NT2/D1 (cell line): ENCODE results near the gene TAF6.
A peak's percentile ranks its signal among the peaks of the same experiment; 100 is the strongest.

Source experiments
- DNase-seq: peaks from one replicate; pipeline ENCODE4 v3.0.0-alpha.2; 2011; ENCODE audit warnings: low read depth, low spot score
- H3K27me3 ChIP-seq: 2 replicates; pipeline ENCODE4 v1.6.0; 2011; ENCODE audit warnings: mild to moderate bottlenecking; ENCODE audit not compliant: insufficient read length, insufficient read depth
- H3K36me3 ChIP-seq: 2 replicates; pipeline ENCODE4 v1.6.1; 2011; ENCODE audit warnings: mild to moderate bottlenecking, low read length, mixed read lengths; ENCODE audit not compliant: insufficient read depth, insufficient read length
- H3K4me1 ChIP-seq: 2 replicates; pipeline ENCODE4 v1.5.1; 2011; ENCODE audit not compliant: insufficient read depth, insufficient read length
- H3K4me3 ChIP-seq: 2 replicates; pipeline ENCODE4 v1.5.1; 2011; ENCODE audit warnings: low read depth; ENCODE audit not compliant: insufficient read length
- H3K9ac ChIP-seq: 2 replicates; pipeline ENCODE4 v1.6.0; 2011; ENCODE audit warnings: low read depth; ENCODE audit not compliant: insufficient read length
- H3K9me3 ChIP-seq: 2 replicates; pipeline ENCODE4 v1.5.1; 2011; ENCODE audit warnings: mild to moderate bottlenecking, low read length; ENCODE audit not compliant: insufficient read depth
- SUZ12 ChIP-seq: IDR thresholded peaks from 2 replicates; pipeline ENCODE4 v1.6.1; 2011; ENCODE audit not compliant: insufficient read length, insufficient read depth; ENCODE audit errors: extremely low read depth
- YY1 ChIP-seq: IDR thresholded peaks from 2 replicates; pipeline ENCODE4 v1.6.1; 2011; ENCODE audit not compliant: insufficient read length, insufficient read depth
- ZNF274 ChIP-seq: IDR thresholded peaks from 2 replicates; pipeline ENCODE4 v1.6.1; 2011; ENCODE audit warnings: mild to moderate bottlenecking, low read depth, low read length

The TAF6 gene

DNA sequence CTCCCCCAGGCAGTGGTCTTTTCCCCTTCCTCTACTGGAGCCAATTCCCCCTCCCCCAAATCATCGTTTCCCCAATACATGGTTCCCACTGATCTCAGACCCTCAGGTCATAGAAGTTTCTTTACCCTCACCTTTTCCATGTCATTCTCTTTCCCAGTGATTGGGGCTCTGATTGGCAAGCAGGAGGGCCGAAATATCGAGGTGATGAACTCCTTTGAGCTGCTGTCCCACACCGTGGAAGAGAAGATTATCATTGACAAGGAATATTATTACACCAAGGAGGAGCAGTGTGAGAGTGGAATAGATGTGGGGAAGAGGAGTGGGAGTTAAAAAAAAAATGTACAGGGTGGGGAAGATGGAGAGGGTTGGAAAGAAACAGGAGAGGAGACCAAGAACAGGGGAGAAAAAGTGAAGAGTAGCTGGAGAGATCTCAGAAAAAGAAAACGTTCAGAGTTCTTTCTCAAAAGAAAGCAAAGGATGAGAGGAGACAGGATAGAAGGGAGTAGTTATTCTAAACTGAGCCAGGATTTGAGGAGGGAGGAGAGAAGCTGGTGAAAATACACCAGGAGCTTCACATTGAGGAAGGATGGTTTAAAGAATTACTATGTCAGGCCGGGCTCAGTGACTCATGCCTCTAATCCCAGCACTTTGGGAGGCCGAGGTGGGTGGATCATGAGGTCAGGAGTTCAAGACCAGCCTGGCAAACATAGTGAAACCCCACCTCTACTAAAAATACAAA, 29.5 kb downstream of the TAF6 start:
- no peak for DNase-seq
- Histone ChIP-seq H3K36me3 (peaks cover 46% of the 10 kb centered on the region), H3K4me1 (peaks cover 2% of the 10 kb centered on the region)

DNA sequence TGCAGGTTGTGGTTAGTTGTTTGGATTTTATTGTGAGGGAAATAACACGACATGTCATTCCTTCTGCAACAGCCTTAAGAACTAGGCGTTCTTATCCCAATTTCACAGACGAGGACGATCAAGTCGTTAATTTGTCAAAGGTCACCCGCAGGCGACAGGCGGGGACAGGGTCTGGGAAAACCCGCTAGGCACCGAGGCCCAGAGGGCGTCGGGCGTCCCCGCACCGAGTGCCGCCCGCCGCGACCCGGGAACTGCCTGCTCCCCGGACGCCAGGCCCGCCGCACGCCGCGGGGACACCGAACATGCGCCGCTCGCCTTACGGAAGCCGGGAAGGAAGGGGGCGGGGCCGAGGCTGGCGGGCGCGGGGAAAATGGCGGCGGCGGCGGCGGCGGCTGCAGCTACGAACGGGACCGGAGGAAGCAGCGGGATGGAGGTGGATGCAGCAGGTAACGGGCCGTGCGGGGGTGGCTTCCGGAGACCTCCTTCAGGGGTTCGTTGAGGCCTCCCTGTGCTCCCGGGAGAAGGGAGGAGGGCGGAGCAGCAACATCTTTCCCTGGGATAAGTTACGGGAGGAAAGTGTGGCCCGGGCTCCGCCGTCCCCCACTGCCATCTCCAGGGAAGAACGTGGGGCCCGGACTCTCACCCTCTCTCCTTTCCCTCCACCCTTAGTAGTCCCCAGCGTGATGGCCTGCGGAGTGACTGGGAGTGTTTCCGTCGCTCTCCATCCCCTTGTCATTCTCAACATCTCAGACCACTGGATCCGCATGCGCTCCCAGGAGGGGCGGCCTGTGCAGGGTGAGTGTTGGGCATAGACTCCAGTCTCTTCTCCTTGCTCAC, 30.3 kb downstream of the TAF6 start, which contains the start of gene COPS6:
COPS6 (plus strand) TSS at position 349 of the 837 bp plus-strand sequence; CDS start at position 371, 22 bp downstream.
- DNase-seq = no peak
- peak within 1 kb of the TSS; percentile 93 for H3K9ac ChIP-seq
- peaks cover 2% of the 10 kb centered on the region for H3K4me1 ChIP-seq
- H3K27me3 ChIP-seq = no peaks in the 10 kb centered on the region
- H3K9me3 ChIP-seq = no peaks in the 10 kb centered on the region
- H3K36me3 ChIP-seq = peaks cover 38% of the 10 kb centered on the region
- TF ChIP-seq ZNF274 (no peak), SUZ12 (no peak), YY1 (peak; percentile 51)
- H3K4me3 ChIP-seq = peak within 1 kb of the TSS; percentile 89

More for the DNA sequence above, 29.5 kb downstream of the TAF6 start:
- Histone ChIP-seq H3K27me3 (no peaks in the 10 kb centered on the region), H3K9me3 (no peaks in the 10 kb centered on the region), H3K9ac (peak overlapping the region; percentile 93), H3K4me3 (peak overlapping the region; percentile 89)
- TF ChIP-seq YY1 = no peak
- no peak for TF ChIP-seq SUZ12
- TF ChIP-seq ZNF274 = no peak

DNA sequence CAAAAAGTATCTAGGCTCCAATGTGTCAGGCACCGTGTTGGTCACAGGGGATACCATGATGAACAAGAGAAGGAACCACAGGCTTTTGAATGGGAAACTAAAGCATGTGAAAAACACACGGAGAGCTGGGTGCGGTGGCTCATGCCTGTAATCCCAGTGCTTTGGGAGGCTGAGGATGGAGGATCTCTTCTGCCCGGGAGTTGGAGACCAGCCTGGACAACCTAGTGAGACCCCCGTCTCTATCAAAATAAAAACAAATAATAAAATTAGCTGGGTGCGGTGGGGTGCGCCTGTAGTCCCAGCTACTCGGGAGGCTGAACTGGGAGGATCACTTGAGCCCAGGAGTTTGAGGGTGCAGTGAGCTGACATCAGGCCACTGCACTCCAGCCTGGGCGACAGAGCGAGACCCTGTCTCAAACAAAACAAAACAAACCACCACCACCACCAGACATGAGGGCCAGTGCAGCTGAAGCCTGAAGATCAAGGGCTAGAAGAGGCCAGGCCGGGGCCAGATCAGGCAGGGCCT, 31.0 kb downstream of the TAF6 start:
- TF ChIP-seq ZNF274 (no peak), YY1 (no peak), SUZ12 (no peak)
- Histone ChIP-seq H3K4me3 (peak overlapping the region; percentile 89), H3K9me3 (no peaks in the 10 kb centered on the region), H3K27me3 (no peaks in the 10 kb centered on the region), H3K9ac (peak overlapping the region; percentile 93), H3K36me3 (peaks cover 31% of the 10 kb centered on the region), H3K4me1 (peaks cover 2% of the 10 kb centered on the region)
- DNase-seq = no peak

DNA sequence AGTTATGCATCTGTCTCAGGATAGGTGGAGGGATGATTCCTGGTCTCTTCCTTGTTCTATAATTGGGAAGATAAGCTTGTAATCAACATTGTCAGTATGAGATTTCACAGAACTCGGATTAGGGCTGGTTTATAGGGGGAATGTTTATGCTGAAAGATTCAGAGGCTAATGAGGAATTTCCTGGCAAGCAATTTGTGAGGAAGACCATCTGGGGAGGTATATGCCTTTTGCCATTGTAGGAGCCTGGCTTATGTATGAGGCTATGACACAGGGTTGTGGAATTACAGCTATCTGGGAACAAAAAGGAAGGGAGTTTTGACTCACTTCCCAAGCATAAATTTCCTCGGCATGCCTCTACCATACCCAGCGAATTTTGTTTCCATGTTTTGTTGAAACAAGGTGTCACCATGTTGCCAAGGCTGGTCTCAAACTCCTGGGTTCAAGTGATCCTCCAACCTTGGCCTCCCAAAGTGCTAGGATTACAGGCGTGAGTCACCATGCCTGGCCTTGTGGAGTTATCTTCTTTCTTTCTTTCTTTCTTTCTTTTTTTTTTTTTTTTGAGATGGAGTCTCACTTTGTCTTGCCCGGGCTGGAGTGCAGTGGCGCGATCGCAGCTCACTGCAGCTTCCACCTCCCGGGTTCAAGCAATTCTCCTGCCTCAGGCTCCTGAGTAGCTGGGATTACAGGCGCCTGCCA, 32.0 kb downstream of the TAF6 start:
- H3K4me1 ChIP-seq = peaks cover 2% of the 10 kb centered on the region
- H3K9ac ChIP-seq = no peak overlapping the region
- no peak for DNase-seq
- no peak overlapping the region for H3K4me3 ChIP-seq
- peaks cover 22% of the 10 kb centered on the region for H3K36me3 ChIP-seq
- no peaks in the 10 kb centered on the region for H3K9me3 ChIP-seq
- TF ChIP-seq SUZ12 = no peak
- H3K27me3 ChIP-seq = no peaks in the 10 kb centered on the region

DNA sequence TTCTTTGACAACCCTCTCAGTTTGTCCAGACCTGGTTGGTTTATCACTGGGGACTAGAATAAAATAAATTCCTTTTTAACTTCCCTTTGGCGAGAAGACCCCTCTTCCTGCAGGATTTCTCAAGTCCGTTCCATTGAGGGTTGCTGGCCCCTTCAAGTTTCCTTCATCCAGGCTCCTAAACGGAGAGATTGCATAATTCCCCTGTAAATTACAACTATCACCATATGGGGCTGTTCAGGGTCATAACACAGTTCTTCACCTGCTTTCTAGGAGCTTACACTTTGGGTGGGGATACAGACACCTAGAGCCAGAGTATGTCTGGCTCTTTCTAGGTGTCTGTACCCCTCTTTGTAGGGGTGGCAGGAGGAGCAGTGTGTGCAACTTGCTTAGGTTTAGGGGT, 33.6 kb downstream of the TAF6 start:
- Histone ChIP-seq H3K27me3 (no peaks in the 10 kb centered on the region), H3K9ac (no peak overlapping the region), H3K9me3 (no peaks in the 10 kb centered on the region), H3K4me1 (no peaks in the 10 kb centered on the region), H3K4me3 (no peak overlapping the region), H3K36me3 (peaks cover 5% of the 10 kb centered on the region)
- TF ChIP-seq YY1 = no peak
- TF ChIP-seq SUZ12 = no peak
- no peak for TF ChIP-seq ZNF274
- no peak for DNase-seq

DNA sequence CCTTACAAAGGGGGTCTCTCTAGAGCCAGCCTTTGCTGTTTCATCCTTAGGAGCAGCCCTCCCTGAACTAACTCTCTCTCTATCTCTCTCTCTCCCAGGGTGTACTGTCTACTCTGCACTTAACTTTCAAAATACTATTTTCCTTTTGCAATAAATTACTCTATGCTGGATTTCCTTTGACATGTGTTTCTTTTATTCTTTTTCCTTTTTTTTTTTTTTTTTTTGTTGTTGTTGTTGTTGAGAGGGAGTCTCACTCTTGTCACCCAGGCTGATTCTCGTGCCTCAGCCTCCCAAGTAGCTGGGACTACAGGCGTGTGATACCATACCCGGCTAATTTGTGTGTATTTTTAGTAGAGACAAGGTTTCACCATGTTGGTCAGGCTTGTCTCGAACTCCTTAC, 36.2 kb downstream of the TAF6 start:
- Histone ChIP-seq H3K4me1 (peaks cover 3% of the 10 kb centered on the region), H3K27me3 (no peaks in the 10 kb centered on the region), H3K36me3 (peaks cover 22% of the 10 kb centered on the region), H3K4me3 (no peak overlapping the region), H3K9me3 (no peaks in the 10 kb centered on the region), H3K9ac (no peak overlapping the region)
- TF ChIP-seq SUZ12 (no peak), YY1 (no peak), ZNF274 (no peak)
- DNase-seq = no peak
